ENCODE data around the gene SMTN.
"Not testable (repeated sequence)": the region's sequence is repeated elsewhere in the genome, so short reads cannot be mapped to it uniquely, and the experiment has no call there.

The SMTN gene
- 2.0 to 4.8 reads per million in 2 experiments for total RNA-seq

DNA sequence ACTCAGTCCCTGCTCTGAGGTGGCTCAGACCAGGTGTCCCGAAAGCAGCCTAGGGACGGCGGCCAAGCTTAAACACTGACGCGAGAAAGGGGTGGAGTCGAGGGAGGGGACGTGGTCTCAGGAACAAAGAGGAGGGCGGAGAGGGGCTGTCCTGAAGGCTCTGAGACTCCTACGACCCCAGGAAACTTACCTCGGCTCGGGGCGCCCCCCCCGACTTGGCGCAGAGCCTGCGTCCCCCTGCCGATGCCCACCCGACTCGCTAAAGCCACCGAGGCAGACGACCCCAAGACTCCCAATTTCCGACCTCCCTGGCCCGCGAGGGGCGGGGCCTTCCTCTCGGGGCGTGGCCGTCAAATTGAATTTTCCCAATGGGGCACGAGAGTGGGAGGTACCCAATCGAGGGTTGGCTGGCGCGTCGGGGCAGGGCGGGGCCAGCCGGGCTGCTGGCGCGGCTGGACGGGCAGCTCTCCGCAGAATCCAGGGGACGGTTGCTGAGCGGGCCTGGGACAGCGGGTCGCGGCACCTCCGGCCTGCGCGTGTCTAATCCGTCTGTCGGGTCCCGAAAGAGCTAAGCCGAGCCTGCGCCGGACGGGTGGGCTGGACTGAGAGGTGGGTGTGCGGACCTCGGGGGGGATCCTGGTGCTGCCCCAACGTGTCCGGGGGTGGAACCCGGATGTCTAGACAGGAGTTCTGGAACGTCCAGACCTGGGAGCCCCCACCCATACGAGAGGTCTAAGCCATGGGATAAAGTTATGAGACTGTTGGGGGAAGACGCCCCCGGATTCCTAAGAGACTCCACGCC is at the start of gene SMTN:
TSS of gene SMTN (plus strand) at position 471 of the 802 bp plus-strand sequence. CDS start 1,941 bp downstream, outside the sequence.
- DNase-seq (ENCODE audit: low read depth), result peak; percentile 82

GRCh38 chr22:31036671-31037550 is 44.2 kb upstream of the SMTN start:
- DNase-seq (ENCODE audit: low read depth), result no peak

GRCh38 chr22:31038686-31039085 is 42.4 kb upstream of the SMTN start:
- no peak for DNase-seq (ENCODE audit: low read depth)

GRCh38 chr22:31039393-31039792 is 41.7 kb upstream of the SMTN start:
- DNase-seq (ENCODE audit: low read depth), result no peak

- no peak for DNase-seq (ENCODE audit: low read depth)
These were observed 40.3 kb upstream of the SMTN start for GRCh38 chr22:31040542-31041398.

DNA sequence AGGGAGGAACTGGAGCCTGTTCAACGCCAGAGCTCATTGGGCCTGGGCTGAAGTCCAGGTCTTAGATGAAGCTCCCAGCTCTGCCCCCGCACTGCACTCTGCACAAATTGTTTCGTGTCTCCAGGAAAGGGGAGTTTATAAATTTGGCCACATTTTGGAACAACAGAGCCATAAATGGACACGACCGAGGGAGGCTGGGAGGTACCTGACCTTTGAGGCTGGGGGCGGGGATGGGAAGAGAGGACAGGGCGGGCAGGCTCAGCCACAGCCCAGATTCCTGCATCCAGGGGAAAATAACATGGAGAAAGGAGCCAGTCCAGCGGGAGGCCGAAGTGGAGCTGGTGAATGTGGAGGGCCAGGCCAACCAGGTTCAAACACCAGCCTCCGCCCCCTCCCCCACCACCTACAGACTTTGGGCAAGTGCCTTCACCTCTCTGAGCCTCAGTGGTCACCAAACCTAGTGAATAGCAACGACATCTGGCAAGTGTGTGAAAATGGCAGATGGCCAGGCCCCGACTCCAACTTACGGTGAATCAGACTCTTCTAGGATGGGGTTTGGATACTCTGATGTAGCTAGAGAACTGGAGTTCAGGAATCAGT is 36.8 kb upstream of the SMTN start:
- DNase-seq (ENCODE audit: low read depth), result no peak

- DNase-seq (ENCODE audit: low read depth), result no peak
These were observed 35.1 kb upstream of the SMTN start for GRCh38 chr22:31045900-31046538.

DNA sequence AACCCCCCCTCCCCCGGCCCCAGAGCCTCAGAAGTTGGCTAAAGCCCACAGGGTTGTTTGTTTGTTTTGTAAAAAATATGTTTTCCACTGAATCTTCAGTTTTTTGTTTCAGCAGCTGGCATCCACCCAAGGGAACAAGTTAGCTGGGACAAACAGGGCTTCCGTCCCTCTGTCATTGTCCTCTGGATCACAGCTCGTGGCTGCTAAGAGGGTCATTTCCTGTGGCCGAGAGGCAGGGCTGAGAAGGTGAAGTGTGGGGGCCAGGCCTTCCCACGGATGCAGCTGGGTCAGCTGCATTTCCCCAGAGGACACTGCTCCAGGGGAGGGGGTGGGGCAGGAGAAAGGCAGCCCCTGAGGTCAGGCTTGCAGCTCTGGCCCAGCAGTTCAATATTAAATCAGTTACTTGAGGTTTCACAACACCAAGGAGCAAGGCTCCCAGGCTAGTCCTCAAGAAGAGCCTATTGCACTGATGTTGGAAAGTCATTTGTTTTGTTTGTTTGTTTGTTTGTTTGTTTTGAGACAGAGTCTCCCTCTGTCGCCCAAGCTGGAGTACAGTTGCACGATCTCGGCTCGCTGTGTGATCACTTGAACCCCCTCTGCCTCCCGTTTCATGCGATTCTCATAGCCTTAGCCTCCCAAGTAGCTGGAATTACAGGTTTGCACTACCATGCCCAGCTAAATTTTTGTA is 34.4 kb upstream of the SMTN start:
- DNase-seq (ENCODE audit: low read depth), result no peak

DNA sequence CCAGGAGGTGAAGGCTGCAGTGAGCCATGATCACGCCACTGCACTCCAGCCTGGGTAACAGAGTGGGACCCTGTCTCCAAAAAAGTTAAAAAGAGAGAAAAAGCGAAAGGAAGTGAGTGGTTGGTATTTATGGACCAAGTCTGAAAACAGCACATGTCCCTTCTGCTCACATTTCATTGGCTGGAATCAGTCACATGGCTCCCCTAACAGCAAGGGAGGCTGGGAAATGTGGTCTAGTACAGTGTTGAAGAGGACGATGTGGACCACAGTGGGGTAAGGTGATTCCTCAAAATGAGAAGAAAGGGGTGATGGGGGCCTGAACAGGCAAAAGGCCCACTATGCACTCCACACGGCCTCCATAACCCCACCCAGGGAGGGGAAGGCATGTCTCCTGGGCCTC is 32.5 kb upstream of the SMTN start:
- DNase-seq (ENCODE audit: low read depth), result no peak

- DNase-seq (ENCODE audit: low read depth), result no peak
These were observed 31.2 kb upstream of the SMTN start for GRCh38 chr22:31049815-31050420.

DNA sequence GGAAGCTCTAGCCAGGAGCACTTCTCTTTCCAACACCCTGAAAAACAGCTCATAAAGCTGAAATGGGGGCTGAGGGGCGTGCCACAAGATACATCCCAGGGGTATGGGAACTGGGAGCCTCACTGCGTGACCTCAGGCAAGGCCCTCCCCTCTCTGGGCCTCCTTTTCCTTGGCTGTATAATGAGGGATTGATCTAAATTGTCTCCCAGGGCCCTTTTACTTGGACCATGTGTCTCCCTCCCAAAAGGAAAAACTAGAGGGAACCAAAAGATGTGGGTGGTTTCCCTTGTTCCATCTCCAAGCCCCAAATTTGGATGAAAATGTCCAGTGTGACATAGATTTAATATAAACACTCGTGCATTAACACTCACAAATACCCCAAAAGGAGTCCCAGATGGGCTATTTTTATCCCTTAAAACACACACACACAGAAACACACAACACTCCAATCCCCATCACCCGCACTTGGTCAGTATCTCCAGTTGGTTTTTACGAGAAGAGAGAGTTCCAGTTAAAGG is 25.9 kb upstream of the SMTN start:
- DNase-seq (ENCODE audit: low read depth), result no peak

GRCh38 chr22:31055635-31056159 is 25.4 kb upstream of the SMTN start:
- no peak for DNase-seq (ENCODE audit: low read depth)

DNA sequence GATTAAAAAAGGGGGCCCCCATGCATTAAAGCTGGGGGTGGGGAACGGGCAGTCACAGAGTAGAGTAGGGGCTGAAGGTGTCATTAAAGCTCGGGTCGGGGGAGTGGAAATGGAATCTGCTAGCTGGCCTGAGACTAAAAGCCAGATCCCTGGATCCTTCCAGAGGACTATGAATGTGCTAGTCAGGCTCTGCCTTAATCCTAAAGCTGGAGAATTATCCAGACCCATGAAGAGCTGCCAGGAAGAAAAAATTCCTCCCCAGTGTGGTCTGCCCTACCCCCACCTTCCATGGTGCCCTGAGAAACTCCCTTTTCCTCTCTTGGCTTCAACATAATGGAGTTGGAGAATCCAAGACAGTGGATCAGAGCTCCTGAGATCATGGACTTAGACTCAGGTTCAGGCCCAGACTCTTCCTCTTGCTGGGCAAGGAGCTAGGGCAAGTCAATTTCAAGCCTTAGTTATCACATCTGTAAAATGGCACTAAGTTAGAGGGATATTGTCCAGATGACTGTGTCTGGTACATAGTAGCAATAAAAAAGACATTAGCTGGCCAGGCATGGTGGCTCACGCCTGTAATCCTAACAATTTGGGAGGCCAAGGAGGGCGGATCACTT is 24.0 kb upstream of the SMTN start:
- DNase-seq (ENCODE audit: low read depth), result no peak

GRCh38 chr22:31059663-31060062 is 21.5 kb upstream of the SMTN start:
- not testable (repeated sequence) for DNase-seq (ENCODE audit: low read depth)

GRCh38 chr22:31062566-31063230 is 18.4 kb upstream of the SMTN start:
- DNase-seq (ENCODE audit: low read depth), result no peak

DNA sequence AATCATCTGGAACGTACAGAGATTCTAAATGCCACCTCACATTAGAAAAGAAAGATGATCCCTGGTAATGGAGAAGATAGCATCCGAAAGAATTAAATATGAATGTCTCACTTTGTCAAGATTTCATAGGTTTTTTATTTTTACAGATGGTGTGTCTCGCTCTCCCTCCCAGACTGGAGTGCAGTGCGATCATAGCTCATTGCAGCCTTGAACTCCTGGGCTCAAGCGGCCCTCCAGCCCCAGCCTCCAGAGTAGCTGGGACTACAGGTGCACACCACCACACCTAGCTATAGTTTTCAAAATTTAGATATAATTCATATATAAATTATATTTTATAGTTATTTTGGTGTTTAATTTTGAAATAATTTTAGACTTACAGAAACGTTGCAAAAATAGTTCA is 16.7 kb upstream of the SMTN start:
- no peak for DNase-seq (ENCODE audit: low read depth)

GRCh38 chr22:31068970-31069369 is 12.1 kb upstream of the SMTN start:
- no peak for DNase-seq (ENCODE audit: low read depth)

DNA sequence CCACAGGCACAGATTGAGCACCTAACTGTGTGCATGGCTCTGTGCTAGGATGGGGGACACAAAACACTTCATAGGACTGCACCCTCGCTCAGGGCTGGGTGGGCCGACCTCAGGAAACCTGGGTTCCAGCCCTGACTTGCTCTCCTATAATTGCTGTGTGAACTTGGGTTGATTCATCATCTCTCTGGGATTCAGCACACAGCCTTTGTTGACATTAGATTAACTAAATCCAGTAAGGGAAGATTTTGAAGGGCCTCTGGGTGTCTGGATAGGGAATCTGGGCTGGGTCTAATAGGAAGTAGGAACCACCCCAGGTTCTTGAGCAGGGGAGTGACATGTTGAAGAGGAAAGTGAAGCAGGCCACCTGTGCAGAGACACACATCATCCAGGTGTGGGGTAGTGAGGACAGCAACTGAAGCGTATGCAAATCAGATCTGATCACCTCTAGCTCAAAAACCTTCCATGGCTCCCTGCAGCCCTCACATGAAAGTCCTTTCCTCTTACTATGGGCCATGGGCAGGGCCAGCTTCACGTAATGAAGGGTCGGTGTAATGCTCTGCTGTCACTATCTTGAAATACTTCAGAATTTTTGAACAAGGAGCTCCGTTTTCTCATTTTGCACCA is 11.3 kb upstream of the SMTN start:
- not testable (repeated sequence) for DNase-seq (ENCODE audit: low read depth)
